Right lobe of liver (tissue), 4 donors: Measurements from ENCODE around the gene C9orf85.

ENCODE experiments used
- POLR2A ChIP-seq: fragments of 450-650 bp; IDR thresholded peaks from one replicate; pipeline ENCODE4 v1.6.1; 2017; ENCODE audit warnings: antibody characterized with exemption, mild to moderate bottlenecking
- TF ChIP-seq, protein P1 (sequence below), 4 donors: fragments of 200-600 bp in 3 of 4; fragments of 450-650 bp in 1 of 4; IDR thresholded peaks; one replicate each; pipeline versions ENCODE4 v1.5.1 to v1.8.0; 2016 to 2022; ENCODE audit warnings: antibody characterized with exemption in 4 of 4, mild to moderate bottlenecking in 2 of 4
- donor health status: DM: no; HTN: no; CAD: no.
- donor health status: DM: no; HTN: no; CAD: no.
- donor health status: DM: no; HTN: yes; CAD: no.

DNA sequence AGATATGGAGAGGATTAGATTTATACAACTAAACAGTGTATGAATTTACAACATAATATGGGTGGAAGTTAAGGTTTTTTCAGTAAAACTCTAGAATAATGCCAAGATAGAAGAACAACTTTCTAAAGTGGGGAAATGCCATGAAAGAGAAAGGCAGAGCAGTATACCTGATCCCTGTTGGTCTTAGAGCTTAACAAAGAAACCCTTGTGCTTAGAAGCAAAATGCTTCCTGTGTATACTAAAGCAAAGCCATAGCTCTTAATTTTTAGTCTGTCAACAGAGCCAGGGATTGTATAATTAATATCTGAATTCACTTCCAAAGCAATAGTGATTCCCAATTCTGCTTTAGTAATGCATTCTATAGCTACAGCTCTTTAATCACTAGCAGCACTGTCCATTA lies 14.4 kb downstream of the C9orf85 start:
- TF ChIP-seq, protein P1, sequence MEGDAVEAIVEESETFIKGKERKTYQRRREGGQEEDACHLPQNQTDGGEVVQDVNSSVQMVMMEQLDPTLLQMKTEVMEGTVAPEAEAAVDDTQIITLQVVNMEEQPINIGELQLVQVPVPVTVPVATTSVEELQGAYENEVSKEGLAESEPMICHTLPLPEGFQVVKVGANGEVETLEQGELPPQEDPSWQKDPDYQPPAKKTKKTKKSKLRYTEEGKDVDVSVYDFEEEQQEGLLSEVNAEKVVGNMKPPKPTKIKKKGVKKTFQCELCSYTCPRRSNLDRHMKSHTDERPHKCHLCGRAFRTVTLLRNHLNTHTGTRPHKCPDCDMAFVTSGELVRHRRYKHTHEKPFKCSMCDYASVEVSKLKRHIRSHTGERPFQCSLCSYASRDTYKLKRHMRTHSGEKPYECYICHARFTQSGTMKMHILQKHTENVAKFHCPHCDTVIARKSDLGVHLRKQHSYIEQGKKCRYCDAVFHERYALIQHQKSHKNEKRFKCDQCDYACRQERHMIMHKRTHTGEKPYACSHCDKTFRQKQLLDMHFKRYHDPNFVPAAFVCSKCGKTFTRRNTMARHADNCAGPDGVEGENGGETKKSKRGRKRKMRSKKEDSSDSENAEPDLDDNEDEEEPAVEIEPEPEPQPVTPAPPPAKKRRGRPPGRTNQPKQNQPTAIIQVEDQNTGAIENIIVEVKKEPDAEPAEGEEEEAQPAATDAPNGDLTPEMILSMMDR (IDR thresholded peaks at IDR 0.05) = no peak
- TF ChIP-seq POLR2A = no peak
